ENCODE data around the gene MMP28.

DNA sequence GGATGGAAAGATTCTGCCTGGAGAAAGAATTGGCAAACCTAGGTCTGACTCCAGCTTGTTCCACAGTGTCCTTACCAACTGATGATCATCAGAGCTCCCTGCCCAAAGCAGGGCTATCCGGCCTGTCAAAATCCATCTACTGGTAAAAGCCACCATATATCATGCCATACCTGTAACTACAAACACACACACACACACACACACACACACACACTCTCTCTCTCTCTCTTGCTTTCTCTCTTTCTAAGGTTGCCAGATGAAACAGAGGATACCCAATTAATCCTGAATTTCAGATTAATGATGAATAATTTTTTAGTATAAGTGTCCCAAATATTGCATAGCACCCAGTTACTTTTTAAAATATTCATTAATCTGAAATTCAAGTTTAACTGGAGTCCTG lies 1.5 kb upstream of the MMP28 start:
- TF ChIP-seq, protein P1, sequence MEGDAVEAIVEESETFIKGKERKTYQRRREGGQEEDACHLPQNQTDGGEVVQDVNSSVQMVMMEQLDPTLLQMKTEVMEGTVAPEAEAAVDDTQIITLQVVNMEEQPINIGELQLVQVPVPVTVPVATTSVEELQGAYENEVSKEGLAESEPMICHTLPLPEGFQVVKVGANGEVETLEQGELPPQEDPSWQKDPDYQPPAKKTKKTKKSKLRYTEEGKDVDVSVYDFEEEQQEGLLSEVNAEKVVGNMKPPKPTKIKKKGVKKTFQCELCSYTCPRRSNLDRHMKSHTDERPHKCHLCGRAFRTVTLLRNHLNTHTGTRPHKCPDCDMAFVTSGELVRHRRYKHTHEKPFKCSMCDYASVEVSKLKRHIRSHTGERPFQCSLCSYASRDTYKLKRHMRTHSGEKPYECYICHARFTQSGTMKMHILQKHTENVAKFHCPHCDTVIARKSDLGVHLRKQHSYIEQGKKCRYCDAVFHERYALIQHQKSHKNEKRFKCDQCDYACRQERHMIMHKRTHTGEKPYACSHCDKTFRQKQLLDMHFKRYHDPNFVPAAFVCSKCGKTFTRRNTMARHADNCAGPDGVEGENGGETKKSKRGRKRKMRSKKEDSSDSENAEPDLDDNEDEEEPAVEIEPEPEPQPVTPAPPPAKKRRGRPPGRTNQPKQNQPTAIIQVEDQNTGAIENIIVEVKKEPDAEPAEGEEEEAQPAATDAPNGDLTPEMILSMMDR (IDR thresholded peaks at IDR 0.05): no peak
- TF ChIP-seq POLR2A (IDR thresholded peaks at IDR 0.05): no peak
